Pancreas (tissue), 10 donors: ENCODE measurements around the gene JCHAIN. TPM values are rescaled to one million over a fixed set of nuclear protein-coding genes. Genes with fewer than 3 reads are reported as not detected.

ENCODE experiments used
- ATAC-seq, 4 donors: fragments of 200-7000 bp; cut with Tn5 transposase; one replicate each; pipeline versions ENCODE4 v1.8.0 to v1.9.1; 2020; ENCODE audit warnings: mild to moderate bottlenecking in 4 of 4, moderate library complexity in 4 of 4
- DNase-seq, 6 donors: peaks; one replicate each; pipeline ENCODE4 v3.0.0-alpha.2; 2020
- FAIRE-seq: peaks from 2 replicates; lab custom pipeline; 2012; peaks lifted over from hg19 to GRCh38; lab: Jason Lieb, UNC
- H3K27ac ChIP-seq, 4 donors: fragments of 200-600 bp; sonication (generic); 1 replicate in 3 of 4; 2 replicates in 1 of 4; pipeline versions ENCODE4 v1.5.0 to v1.8.0; 2020
- H3K27me3 ChIP-seq, 4 donors: fragments of 200-600 bp; one replicate each; pipeline ENCODE4 v1.8.0; 2021
- H3K36me3 ChIP-seq, 3 donors: fragments of 200-600 bp; sonication (generic) in 1 of 3; one replicate each; pipeline versions ENCODE4 v1.5.0 to v1.8.0; 2020 to 2021
- H3K4me1 ChIP-seq, 3 donors: fragments of 200-600 bp; one replicate each; pipeline ENCODE4 v1.8.0; 2021
- H3K4me3 ChIP-seq, 4 donors: fragments of 200-600 bp; sonication (generic) in 2 of 4; one replicate each; pipeline versions ENCODE4 v1.5.0 to v1.8.0; 2020 to 2021
- H3K9me3 ChIP-seq, 4 donors: fragments of 200-600 bp; one replicate each; pipeline ENCODE4 v1.8.0; 2021
- WGBS, 2 donors: extraction: QIAGEN DNeasy Blood & Tissue Kit; methylation state at CpG; one replicate each; pipeline ENCODE4 v1.1.7; 2013; 5-methylcytosine and 5-hydroxymethylcytosine counted together
- intact Hi-C, 3 donors: fragments of 100-400 bp; cut with DNase I; formaldehyde crosslinking; loops; one replicate each; pipeline versions ENCODE4 v1.11.1 to v1.14.2; 2022
- polyA plus RNA-seq, 2 donors: library from polyadenylated mRNA; stranded (reverse); fragments of 200-250 nt; gene quantifications; one replicate each; pipeline ENCODE4 v1.2.3, GENCODE V29; 2013
- total RNA-seq, 6 donors: library from RNA; stranded (reverse); fragmentation: NEBNext Ultra II Directional in 4 of 6; extraction: Animal tissue kit (Norgen Biotek cat#: 25700) in 4 of 6; gene quantifications; one replicate each; pipeline versions ENCODE4 v1.2.1 to v1.2.4, GENCODE V29; 2021 to 2023
- TF ChIP-seq, protein P1 (sequence below), 4 donors: fragments of 200-600 bp; sonication (generic) in 3 of 4; IDR thresholded peaks; one replicate each; pipeline versions ENCODE4 v1.5.0 to v1.8.0; 2021; ENCODE audit warnings: antibody characterized with exemption in 4 of 4
- donor health status: healthy with polysubstance abuse.
- donor health status: DM: no; HTN: no; CAD: no; lungs with moderate emphysema.
- donor health status: DM: no; HTN: no; CAD: no.
- donor health status: control.
- donor health status: control.
- donor health status: Bipolar disorder and iron deficiency.
- donor health status: DM: yes; HTN: yes; CAD: no.
- donor health status: DM: no; HTN: no; CAD: no.
- donor health status: DM: no; HTN: no; CAD: no.
- donor health status: DM: yes; HTN: yes; CAD: no.

Gene JCHAIN
- total and polyA plus RNA-seq, 8 donors, result 0.38 to 122 (median 2.2) TPM

GRCh38 chr4:70712604-70713452 is 46.5 kb upstream of the JCHAIN start:
- Histone ChIP-seq H3K27ac (no peak overlapping the region), H3K9me3 (no peaks in the 10 kb centered on the region), H3K27me3 (no peaks in the 10 kb centered on the region), H3K4me3 (no peak overlapping the region), H3K36me3 (no peaks in the 10 kb centered on the region), H3K4me1 (peaks cover 4 to 45% (median 32%) of the 10 kb centered on the region in 3 donors)
- ATAC-seq (no peak), FAIRE-seq (no peak), DNase-seq (no peak)
- WGBS, 2 donors, result 95% methylated on average over 7 of the region's 7 CpGs
- intact Hi-C loops, result no loop called here
- TF ChIP-seq, protein P1, sequence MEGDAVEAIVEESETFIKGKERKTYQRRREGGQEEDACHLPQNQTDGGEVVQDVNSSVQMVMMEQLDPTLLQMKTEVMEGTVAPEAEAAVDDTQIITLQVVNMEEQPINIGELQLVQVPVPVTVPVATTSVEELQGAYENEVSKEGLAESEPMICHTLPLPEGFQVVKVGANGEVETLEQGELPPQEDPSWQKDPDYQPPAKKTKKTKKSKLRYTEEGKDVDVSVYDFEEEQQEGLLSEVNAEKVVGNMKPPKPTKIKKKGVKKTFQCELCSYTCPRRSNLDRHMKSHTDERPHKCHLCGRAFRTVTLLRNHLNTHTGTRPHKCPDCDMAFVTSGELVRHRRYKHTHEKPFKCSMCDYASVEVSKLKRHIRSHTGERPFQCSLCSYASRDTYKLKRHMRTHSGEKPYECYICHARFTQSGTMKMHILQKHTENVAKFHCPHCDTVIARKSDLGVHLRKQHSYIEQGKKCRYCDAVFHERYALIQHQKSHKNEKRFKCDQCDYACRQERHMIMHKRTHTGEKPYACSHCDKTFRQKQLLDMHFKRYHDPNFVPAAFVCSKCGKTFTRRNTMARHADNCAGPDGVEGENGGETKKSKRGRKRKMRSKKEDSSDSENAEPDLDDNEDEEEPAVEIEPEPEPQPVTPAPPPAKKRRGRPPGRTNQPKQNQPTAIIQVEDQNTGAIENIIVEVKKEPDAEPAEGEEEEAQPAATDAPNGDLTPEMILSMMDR (IDR thresholded peaks at IDR 0.05), result no peak

DNA sequence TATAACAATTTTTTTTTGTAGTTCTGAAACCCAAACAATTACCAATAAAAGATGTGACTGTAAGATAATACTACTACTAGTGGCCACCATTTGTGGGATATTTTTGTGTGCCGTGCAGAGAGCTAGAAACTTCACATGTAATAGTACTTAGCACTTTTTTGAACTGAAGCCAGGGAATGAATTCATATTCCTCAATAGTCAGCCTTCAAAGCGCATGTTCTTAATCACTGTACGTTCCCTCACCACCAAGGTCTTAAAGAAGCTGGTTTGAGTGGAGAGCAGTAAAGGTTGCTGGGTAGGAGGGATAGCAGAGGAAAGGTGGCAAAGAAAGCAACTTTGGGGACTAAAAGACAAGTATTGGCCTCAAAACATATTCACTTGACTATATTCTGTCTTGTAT is 45.8 kb upstream of the JCHAIN start:
- Histone ChIP-seq H3K27me3 (no peaks in the 10 kb centered on the region), H3K4me1 (peaks cover 6 to 52% (median 39%) of the 10 kb centered on the region in 3 donors), H3K9me3 (no peaks in the 10 kb centered on the region), H3K27ac (no peak overlapping the region), H3K4me3 (no peak overlapping the region), H3K36me3 (no peaks in the 10 kb centered on the region)
- ATAC-seq (peak in 1 of 4 donors; percentile 20), FAIRE-seq (no peak), DNase-seq (no peak)
- intact Hi-C loops, result no loop called here
- TF ChIP-seq, protein P1 (IDR thresholded peaks at IDR 0.05), result no peak
- WGBS, 2 donors, result 37 to 40% methylated on average over 3 of the region's 3 CpGs

DNA sequence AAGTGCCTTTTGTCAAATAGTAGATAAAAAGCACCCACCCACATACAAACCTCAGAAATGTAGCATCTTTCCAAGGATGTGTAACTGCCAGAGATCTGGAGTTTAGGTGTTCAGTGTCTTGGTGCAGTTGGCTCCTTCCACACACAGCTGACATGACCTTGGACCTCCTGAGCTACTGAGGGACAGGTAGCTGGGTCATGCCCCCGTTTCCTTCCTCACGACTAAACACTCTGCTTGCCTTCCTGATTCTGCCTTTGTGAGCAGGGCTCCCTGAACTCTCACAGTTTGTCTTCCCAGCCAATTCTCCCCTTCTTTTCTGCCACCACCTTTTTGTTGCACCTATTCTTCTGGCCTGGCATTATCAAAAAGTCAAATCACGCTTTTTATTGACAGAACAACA is 45.3 kb upstream of the JCHAIN start:
- H3K4me3 ChIP-seq, result no peak overlapping the region
- intact Hi-C loops, result no loop called here
- H3K27ac ChIP-seq, result no peak overlapping the region
- no peak for DNase-seq
- H3K27me3 ChIP-seq, result no peaks in the 10 kb centered on the region
- TF ChIP-seq, protein P1 (IDR thresholded peaks at IDR 0.05), result no peak
- ATAC-seq, result no peak
- no peaks in the 10 kb centered on the region for H3K36me3 ChIP-seq
- 32 to 42% methylated on average over 3 of the region's 3 CpGs for WGBS, 2 donors
- H3K9me3 ChIP-seq, result no peaks in the 10 kb centered on the region
- no peak for FAIRE-seq
- peaks cover 12 to 58% (median 39%) of the 10 kb centered on the region in 3 donors for H3K4me1 ChIP-seq

- ATAC-seq (peak in 2 of 4 donors; percentile 17 to 35), DNase-seq (no peak), FAIRE-seq (no peak)
- TF ChIP-seq, protein P1 (IDR thresholded peaks at IDR 0.05), result no peak
- intact Hi-C loops, result no loop called here
- H3K36me3 ChIP-seq, result no peaks in the 10 kb centered on the region
- no peak overlapping the region for H3K27ac ChIP-seq
- H3K4me3 ChIP-seq, result no peak overlapping the region
- 35 to 37% methylated on average over 7 of the region's 7 CpGs for WGBS, 2 donors
- H3K9me3 ChIP-seq, result no peaks in the 10 kb centered on the region
- peaks cover 16 to 58% (median 39%) of the 10 kb centered on the region in 3 donors for H3K4me1 ChIP-seq
- no peaks in the 10 kb centered on the region for H3K27me3 ChIP-seq
Measured at GRCh38 chr4:70709611-70710205, 43.4 kb upstream of the JCHAIN start.
